Activated CD4-positive, alpha-beta T cell treated with anti-CD3 and anti-CD28 coated beads, Interleukin-2, amount 50 U/mL, for 24 hours (primary cell): Measurements from ENCODE around the gene FAH.
"Not testable (repeated sequence)": the region's sequence is repeated elsewhere in the genome, so short reads cannot be mapped to it uniquely, and the experiment has no call there.

ENCODE experiments used
- DNase-seq, 2 donors: peaks; one replicate each; pipeline ENCODE4 v3.0.0-alpha.2; 2020; ENCODE audit warnings: low read depth in 1 of 2, low spot score in 1 of 2

FAH gene

DNA sequence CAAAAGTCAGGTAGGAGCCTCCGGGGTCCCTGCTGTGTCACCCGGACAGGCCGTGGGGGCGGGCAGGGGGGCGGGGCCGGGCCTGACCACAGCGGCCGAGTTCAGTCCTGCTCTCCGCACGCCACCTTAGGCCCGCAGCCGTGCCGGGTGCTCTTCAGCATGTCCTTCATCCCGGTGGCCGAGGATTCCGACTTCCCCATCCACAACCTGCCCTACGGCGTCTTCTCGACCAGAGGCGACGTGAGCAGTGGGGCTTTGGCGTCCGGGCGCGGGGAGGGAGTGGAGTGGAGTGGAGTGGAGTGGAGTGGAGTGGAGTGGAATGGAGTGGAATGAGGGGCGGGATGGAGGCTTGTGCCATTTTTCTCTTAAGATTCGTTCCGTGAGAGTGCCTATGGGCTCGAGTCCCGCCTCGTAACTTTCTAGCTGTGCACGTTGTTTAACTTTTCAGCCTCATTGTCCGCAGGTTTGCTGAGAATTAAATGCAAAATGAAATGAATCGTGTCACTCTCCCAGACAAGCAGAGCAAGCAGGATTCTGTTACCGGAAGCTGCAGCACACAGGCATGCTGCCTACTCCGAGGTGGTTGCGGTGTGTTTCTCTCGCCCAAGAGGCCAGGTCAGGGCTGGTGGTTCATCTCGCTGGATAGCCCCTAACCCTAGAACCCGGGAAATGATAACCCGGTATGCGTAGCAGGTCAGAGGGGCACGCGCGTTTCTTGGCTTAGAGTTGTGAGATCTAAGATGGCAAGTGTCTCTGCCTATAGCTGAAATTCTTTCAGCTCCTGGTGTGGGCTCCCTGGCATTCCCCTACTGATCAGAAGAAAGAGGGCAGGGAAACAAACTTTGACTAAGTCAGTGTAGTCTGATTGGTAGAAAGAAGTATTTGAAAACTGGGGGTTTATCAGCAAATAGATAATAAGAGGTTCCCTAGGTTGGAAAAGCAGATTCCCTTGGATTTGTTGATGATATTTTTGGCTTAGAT lies at the start of gene FAH:
FAH (plus strand) TSS at position 104 of the 981 bp plus-strand sequence; CDS start at position 160, 56 bp downstream.
- peak; percentile 14 to 22 for DNase-seq

DNA sequence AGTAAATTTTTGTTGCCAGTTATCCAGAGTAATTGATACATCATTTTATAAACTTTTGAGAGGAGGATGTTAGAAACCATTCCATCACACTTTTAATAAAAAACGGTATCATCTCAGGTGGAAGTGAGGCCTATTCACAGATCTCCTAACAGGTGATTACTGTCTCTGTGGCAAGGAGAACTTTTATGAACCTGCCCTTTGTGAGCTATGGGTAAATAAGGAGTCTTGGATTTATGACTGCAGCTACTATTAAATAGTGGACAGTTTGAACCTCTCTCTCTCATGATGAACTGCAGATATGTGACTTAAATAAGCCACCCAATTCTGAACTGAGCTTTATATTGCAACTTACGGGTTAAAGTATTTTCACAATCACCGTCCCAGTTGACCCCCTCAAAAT lies 47.6 kb upstream of the FAH start:
- DNase-seq: no peak

DNA sequence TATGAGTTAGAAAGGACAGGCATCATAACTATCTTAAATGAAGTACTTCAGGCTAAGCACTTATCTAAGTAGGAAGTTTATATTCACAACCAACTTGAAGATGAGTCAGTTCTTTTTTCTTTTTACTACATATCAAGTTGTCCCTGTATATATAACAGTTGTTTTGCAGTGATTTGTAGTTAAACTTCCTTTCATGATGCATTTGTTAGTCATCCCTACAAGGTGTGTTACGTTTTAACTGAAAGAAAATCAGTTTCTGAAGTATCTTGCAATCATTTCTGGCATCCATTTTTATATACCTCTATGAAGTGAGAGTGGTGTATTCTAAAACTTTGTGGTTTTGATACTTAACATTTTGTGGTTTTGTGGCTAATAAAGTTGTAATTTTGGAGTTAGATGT lies 47.2 kb upstream of the FAH start:
- no peak for DNase-seq

DNA sequence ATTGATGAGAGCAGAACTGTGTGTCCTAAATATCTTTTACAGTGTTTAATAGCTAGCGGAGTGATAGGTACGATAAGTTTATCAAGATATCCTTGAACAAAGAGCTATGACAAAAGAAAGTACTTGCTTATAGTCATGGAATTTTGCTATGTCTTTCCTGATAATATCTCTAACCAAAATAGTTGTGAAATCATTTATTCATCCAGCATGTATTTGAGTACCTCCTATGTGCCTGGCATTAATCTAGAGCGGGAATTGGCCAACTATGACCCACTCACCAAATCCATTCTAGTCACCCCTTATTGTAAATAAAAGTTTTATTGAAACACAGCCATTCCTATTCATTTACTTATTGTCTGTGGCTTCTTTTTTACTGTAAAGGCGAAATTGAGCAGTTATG lies 46.7 kb upstream of the FAH start:
- DNase-seq: no peak

DNA sequence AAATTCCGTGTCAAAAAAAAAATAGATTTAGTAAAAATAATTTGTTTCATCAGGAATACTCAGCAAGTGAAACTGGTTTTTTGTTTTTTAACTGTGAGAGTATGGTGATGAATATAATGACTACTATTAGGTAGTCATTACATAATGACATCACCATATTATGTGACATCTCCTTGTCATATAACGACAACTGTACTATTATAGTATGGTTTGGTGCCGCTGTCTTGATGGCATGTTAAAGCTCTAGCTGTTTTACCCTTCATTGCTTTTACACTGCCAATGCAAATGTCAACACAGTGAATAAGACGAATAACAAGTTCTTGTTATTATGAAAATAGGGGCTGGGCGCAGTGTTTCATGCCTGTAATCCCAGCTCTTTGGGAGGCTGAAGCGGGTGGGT lies 45.6 kb upstream of the FAH start:
- DNase-seq: no peak

DNA sequence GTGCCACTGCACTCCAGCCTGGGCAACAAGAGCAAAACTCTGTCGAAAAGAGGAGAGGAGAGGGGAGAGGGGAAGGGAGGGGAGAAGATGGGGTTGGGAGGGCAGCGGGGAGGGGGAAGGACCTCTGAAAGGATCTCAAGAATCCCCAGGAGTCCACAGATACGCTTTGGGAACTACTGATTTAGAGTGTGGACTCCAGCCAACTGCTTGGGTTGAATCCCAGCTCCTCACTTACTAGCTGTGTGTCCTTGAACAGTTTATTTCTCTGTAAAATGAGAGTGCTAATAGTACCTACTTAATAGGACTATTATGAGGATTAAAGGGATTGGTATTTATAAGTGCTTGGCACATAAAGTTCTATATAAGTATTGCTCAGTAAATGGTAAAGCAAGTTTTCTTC lies 45.0 kb upstream of the FAH start:
- no peak for DNase-seq

DNA sequence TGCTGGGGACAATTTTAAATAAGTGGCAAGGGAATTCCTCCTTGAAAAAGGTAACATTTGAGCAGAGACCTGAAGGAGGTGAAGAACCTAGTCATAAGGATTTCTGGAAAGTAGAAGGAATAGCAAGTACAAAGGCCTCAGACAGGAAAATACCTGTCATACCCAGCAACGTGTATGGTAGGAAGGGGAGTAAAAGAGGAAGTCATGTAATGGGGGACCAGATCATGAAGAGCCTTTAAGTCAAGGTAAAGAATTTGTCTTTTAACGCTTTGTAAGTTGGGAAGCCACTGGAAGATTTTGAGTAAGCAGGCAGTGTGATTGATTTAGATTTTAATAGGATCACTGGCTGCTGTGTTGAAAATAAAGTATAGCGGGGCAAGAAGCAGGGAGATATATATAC lies 43.4 kb upstream of the FAH start:
- DNase-seq: no peak

DNA sequence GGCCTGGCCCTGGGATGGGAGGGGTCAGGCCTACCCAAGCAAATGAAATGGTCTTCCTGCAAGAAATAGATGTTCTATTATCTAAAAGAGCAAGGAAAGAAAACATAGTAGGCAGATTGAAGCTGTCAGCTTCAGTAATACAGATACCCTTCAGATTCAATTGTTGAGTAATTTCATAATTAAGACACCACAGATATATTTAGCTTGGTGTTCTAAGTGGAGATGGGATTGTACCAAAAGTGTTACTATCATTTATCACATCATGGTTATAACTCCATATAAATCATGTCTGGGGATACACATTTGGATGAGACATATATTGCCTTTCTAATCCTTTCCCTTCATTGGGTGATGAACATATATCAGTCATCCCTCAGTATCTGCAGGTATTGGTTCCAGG lies 41.9 kb upstream of the FAH start:
- DNase-seq: no peak

DNA sequence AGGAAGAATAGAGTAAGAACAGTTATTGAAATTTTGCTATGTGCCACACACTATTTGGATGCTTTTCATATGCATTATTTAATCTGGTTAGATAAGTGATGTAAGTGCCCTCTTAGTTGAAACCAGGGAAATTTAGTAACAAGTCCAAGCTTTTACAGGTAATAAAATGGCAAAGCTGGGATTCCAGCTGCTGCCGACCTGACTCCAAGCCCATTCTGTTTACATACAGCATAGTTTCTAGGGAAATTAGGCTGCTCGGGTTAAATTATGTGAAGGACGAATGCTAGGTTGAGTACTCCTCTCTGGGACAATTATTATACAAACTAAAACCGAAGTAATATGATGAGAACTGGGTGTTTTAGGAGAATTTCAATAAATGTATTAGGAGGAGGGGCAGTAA lies 38.7 kb upstream of the FAH start:
- DNase-seq: no peak

DNA sequence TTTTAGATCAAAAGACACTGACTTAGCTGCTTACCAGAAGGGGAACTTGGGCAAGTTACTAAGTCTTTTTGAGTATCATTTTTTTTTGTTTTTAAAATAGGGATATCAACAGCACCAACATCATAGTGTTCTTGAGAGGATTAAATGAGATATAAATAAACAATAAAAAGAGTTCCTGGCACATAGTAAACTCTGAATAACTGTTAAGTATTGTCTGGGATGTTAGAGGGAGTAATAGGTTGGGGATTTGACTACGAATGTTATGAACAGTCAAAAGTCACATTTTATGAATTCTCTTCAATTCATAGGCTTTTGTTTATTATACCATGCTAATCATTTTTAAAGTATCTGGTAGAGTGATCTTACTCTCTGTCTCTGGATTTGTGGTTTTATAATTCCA lies 37.8 kb upstream of the FAH start:
- DNase-seq: no peak

DNA sequence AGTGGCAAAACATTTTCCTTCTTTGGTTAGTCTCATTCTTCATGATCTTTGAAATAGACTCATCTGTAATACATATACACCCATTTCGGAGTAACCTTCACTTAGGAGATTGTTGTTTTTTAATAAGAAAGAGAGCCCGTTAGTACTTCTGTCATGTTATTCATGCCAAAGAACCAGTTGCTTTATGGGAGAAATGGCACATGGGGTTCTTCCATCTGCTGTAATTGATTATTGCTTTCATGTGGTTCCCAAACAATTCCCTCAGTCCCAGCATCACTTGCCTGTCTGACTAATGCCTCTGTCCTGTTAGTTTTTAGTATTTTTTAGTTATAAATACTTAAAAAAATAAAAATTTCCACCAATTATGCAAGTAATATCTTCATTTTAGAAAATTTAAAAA lies 33.8 kb upstream of the FAH start:
- DNase-seq: no peak

DNA sequence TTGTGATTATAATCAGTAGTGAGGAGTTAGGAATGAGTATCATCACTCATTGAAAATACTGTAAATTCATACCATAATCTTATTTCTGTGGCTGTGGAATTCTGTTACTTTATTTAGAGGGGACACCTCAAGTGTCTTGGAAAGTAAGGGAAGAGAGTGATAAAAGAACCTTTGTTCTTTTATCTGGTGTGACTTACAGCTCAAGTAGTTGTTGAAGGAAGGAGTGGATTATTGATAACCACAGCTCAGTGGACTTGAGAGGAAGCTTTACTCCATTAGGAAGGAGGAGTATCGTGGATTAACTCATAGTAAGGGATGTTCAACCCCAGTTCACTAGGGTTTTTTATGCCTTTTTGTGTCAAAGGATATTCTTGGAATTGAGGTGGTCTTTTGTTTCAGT lies 32.2 kb upstream of the FAH start:
- DNase-seq: no peak

DNA sequence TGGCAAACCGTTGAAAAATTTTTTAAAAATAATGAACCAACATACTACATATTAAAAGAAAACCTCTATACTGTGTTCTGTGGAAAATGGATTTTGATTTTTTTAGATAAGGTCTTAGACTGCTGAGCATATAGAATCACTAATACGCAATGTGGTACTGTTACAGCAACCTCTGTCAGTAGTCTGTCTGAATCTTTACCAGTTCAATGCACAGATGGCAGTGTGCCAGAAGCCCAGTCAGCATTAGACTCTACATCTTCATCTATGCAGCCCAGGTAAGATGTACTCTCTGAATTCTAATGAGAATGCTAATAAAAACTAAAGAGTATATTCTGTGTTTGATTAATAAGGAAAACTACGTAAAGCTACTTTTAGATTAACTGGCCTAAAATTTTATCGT lies 31.3 kb upstream of the FAH start:
- no peak for DNase-seq

DNA sequence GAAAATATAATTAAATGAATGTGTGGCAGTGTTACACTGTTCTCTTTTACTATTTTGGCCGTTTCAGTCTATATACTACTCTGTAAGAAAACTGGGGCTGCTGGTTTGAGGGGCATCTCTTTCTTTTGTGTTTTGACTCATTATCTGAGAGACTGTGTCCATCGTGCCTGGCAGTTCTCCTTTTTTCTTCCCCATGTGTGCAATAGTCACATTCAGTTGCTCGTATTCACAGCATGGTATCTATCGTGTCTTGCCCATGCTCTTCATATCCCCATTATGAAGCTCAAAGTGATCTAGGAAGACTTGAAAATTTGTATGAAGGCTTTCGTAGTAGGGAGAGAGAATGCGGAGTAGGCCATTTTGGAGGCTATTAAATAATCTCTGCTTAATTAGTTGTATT lies 29.8 kb upstream of the FAH start:
- DNase-seq: no peak

DNA sequence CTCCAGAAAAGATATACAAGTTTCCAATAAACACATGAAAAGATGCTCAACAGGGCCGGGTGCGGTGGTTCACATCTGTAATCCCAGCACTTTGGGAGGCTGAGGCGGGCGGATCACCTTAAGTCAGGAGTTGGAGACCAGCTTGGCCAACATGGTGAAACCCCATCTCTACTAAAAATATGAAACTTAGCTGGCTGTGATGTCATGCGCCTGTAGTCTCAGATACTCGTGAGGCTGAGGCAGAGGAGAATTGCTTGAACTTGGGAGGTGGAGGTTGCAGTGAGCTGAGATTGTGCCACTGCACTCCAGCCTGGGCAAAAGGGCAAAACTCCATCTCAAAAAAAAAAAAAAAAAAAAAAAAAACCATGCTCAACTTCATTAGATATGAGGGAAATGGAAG lies 25.5 kb upstream of the FAH start:
- not testable (repeated sequence) for DNase-seq

DNA sequence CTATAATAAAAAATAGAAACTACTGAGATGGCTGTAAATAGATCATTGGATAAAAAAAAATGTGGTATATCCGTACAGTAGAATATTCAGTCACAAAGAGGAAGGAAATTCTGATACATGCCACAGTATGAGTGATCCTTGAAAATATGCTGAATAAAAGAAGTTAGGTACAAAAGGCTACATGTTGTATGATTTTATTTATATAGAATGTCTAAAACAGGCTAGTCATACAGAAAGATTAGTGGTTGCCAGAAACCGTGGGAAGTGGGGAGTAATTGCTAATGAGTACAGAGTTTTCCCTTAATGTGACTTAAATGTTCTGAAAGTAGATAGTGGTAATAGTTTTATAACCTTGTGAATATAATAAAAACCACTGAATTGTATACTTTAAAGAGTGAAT lies 24.9 kb upstream of the FAH start:
- no peak for DNase-seq

DNA sequence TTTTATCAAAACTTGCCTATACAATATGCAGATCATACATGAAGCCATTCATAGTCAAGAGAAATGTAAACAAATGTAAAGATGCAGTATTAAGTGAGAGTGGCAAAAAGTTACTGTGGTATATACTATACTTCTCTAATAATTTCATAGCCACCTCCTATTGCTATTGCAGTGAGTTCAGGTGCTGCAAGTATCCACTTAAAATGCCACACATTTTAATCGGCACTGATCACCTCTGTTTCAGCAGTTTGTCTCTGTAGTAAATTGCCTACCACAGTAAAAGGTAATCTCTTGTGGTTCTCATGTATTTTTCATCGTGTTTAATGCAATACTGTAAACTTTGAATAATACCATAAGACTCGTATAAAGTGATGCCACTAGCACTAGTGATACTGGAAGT lies 20.4 kb upstream of the FAH start:
- no peak for DNase-seq

DNA sequence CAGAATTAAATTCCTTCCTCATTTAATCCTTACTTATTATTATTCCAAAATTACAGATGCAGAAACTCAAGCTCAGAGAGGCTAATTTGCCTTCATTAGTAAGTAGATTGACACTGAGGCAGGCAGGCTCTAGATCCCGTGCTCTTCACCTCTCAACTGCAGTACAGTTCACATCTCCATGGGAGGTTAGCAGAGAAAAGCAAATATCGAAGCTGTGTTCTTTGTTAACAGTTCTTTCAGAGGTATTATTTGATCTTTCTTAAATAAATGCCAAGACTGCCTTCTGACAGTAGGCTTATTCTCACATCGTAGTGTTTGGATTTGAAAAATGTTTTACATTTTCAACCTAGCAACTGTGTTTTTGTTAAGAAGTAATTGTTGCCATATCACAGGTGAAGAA lies 15.9 kb upstream of the FAH start:
- no peak for DNase-seq

DNA sequence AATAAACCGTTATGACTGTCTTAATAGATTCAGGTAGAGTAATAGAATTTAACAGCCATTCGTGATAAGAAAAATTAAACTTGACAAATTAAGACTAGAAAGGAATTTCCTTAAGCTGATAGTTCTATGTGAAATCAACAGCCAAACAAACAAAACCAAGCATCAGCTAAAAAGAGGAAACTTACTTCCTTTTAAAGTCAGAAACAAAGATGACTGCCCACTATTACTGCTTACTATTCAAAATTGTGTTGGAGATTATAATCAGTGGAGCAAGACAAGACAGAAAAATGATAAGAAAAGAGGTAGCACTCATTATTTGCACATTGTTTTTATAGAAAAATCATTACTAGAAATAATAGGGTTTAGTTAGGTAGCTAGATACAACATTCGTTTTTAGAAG lies 13.8 kb upstream of the FAH start:
- no peak for DNase-seq

DNA sequence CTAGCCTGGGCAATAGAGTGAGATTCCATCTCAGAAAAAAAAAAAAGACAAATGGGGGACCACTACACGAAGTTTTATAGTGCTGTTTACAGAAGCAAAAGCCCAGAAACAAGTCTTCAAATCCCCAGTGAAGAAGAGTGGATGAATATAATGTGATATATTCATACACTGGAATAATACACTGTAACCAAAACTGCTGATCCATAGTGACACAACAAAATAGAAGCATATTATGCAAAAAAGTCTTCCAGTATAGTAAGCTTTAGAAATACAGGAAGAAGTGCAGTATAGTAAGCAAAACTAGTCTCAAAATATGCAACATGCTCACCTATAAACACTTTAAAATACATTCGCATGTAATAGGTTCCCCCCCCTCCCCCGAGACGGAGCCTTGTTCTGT lies 11.9 kb upstream of the FAH start:
- no peak for DNase-seq

DNA sequence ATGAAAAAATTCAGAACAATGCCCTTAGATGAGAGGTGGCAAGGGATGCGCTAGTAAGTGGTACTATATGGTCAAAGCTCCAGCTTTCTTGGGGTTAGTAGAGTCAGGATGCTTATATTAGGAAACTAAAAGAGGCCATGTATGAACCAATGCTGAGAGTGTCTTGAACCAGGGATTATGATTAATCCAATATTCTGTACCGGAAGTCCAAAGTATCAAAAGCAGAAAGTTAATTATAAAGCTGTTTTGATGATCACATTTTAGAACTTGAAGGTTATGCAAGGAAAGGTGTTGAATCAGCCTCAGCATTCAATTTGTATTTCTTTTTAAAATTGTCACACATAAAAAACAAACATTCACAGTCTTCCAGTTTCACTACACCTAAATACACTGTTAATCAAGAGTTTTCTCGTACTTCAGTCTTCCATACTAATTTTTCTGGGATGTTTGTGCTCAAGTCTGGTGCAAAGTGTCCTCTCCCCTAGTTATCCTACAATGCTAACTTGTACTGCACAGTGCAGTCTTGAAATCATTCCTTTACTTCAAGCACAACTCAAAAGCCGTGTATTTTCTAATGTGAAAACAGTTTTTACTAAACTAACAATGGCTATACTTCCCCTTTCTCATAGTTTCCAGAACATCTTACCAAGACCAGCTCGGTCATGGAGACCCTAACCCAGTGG lies 10.7 kb upstream of the FAH start:
- DNase-seq: no peak

DNA sequence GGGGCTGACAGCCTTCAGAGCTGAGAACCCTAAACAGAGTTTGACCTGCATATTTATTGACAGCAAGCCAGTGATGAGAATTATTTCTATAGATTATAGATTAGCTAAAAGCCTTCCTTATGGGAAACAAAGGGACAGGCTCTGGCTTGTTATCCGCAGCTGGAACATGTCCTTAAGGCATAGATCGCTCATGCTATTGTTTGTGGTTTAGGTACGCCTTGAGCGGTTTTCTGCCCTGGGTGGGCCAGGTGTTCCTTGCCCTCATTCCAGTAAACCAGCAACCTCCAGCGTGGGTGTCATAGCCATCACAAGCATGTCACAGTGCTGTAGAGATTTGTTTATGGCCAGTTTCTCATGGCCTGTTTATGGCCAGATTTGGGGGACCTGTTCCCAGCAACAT lies 10.2 kb upstream of the FAH start:
- no peak for DNase-seq

DNA sequence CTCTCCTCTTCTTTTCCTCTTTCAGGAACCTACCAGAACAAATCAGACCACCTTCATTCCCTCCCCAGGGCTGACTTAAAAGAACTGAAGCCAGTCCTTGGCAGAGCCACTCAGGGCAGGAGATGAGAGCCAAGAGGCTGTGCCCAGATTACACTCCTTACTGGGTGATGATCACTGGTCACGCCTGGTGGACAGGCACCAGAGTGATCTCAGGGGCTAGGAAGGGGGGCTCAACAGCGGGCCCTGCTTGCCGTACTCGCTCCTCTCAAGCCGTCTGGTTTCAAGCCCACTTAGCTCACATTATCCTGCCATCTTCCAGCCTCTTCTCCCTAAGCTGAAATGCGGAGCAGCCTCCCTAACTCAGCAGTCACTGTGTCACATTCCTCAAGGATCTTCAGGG lies 1.7 kb upstream of the FAH start:
- no peak for DNase-seq
